Mesendoderm (in vitro differentiated cells): ENCODE data around the gene RPS6KA2.

Experiments used
- DNase-seq: peaks from one replicate; pipeline ENCODE4 v3.0.0; 2013
- H2AK5ac ChIP-seq: 2 replicates; pipeline ENCODE4 v1.6.1; 2013; ENCODE audit warnings: low read length, inconsistent platforms
- H2BK120ac ChIP-seq: 2 replicates; pipeline ENCODE4 v1.6.1; 2013; ENCODE audit warnings: low read depth, mild to moderate bottlenecking, low read length, moderate library complexity, mixed read lengths
- H2BK15ac ChIP-seq: replicated peaks from 2 replicates; pipeline ENCODE4 v1.6.1; 2013; ENCODE audit warnings: low read depth, mild to moderate bottlenecking, moderate library complexity
- H2BK5ac ChIP-seq: 2 replicates; pipeline ENCODE4 v1.6.1; 2013; ENCODE audit warnings: low read length, inconsistent platforms
- H3K18ac ChIP-seq: 2 replicates; pipeline ENCODE4 v1.6.1; 2013; ENCODE audit warnings: mild to moderate bottlenecking, low read length, mixed read lengths
- H3K23ac ChIP-seq: one replicate; pipeline ENCODE4 v1.6.1; 2013; ENCODE audit warnings: low read length
- H3K27ac ChIP-seq: 2 replicates; pipeline ENCODE4 v1.5.1; 2013; ENCODE audit warnings: low read depth, mild to moderate bottlenecking, inconsistent platforms, low read length, moderate library complexity
- H3K27me3 ChIP-seq: 2 replicates; pipeline ENCODE4 v1.6.1; 2013; ENCODE audit warnings: low read length, control low read depth, mild to moderate bottlenecking, inconsistent platforms; ENCODE audit not compliant: insufficient read depth, poor library complexity
- H3K36me3 ChIP-seq: 2 replicates; pipeline ENCODE4 v1.6.1; 2013; ENCODE audit warnings: low read length, inconsistent platforms; ENCODE audit not compliant: control insufficient read depth, insufficient read depth
- H3K4ac ChIP-seq: one replicate; pipeline ENCODE4 v1.6.1; 2013; ENCODE audit warnings: low read depth, mild to moderate bottlenecking, low read length, moderate library complexity
- H3K4me1 ChIP-seq: 2 replicates; pipeline ENCODE4 v1.6.1; 2013; ENCODE audit warnings: low read depth, low read length, inconsistent platforms; ENCODE audit not compliant: control insufficient read depth
- H3K4me2 ChIP-seq: 2 replicates; pipeline ENCODE4 v1.6.1; 2013; ENCODE audit warnings: low read length
- H3K4me3 ChIP-seq: 2 replicates; pipeline ENCODE4 v1.5.1; 2013; ENCODE audit warnings: mild to moderate bottlenecking, low read length
- H3K56ac ChIP-seq: one replicate; pipeline ENCODE4 v1.6.1; 2013; ENCODE audit warnings: low read length
- H3K79me1 ChIP-seq: 2 replicates; pipeline ENCODE4 v1.6.1; 2013; ENCODE audit warnings: low read length, inconsistent platforms
- H3K79me2 ChIP-seq: 2 replicates; pipeline ENCODE4 v1.6.1; 2013; ENCODE audit warnings: mild to moderate bottlenecking, low read length; ENCODE audit not compliant: control insufficient read depth, insufficient read depth
- H3K9ac ChIP-seq: 2 replicates; pipeline ENCODE4 v1.6.1; 2013; ENCODE audit warnings: low read length, inconsistent platforms
- H4K5ac ChIP-seq: one replicate; pipeline ENCODE4 v1.6.1; 2013; ENCODE audit warnings: low read length
- H4K8ac ChIP-seq: one replicate; pipeline ENCODE4 v1.6.1; 2013; ENCODE audit warnings: low read depth, mild to moderate bottlenecking, control low read depth, low read length, moderate library complexity
- WGBS: extraction: QIAGEN DNeasy Blood & Tissue Kit; methylation state at CpG from one replicate; pipeline ENCODE4 v1.1.7; 2013; ENCODE audit warnings: low lambda C conversion rate, missing lambda C conversion rate; ENCODE audit not compliant: insufficient coverage; ENCODE audit errors: extremely low coverage; 5-methylcytosine and 5-hydroxymethylcytosine counted together

The RPS6KA2 gene

DNA sequence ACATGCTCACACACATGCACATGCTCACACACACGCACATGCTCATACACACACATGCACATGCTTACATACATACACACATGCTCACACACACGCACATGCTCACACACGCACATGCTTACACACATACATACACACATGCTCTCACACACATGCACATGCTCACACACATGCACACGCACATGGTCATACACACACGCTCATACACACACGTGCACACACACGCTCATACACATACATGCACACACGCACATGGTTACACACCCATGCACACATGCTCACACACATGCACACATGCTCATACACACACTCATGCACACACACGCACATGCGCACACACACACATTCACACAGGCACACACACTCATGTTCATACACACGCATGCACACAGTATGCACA is 20.8 kb upstream of the RPS6KA2 start:
- H3K23ac ChIP-seq, result no peak overlapping the region
- no peaks in the 10 kb centered on the region for H3K79me2 ChIP-seq
- no peaks in the 10 kb centered on the region for H3K36me3 ChIP-seq
- H3K4ac ChIP-seq, result no peak overlapping the region
- H2AK5ac ChIP-seq, result no peak overlapping the region
- H3K4me3 ChIP-seq, result peak overlapping the region; percentile 18
- no peak overlapping the region for H3K27ac ChIP-seq
- H2BK120ac ChIP-seq, result no peak overlapping the region
- H2BK15ac ChIP-seq, result no peak overlapping the region
- no peak overlapping the region for H3K4me2 ChIP-seq
- no peak overlapping the region for H3K9ac ChIP-seq
- H4K8ac ChIP-seq, result no peak overlapping the region
- no peak overlapping the region for H3K56ac ChIP-seq
- H3K79me1 ChIP-seq, result no peaks in the 10 kb centered on the region
- H4K5ac ChIP-seq, result no peak overlapping the region
- no peaks in the 10 kb centered on the region for H3K27me3 ChIP-seq
- WGBS, result no CpG with 5 or more reads among the region's 11 CpGs
- H2BK5ac ChIP-seq, result no peak overlapping the region
- no peak overlapping the region for H3K18ac ChIP-seq
- no peak for DNase-seq
- H3K4me1 ChIP-seq, result no peaks in the 10 kb centered on the region

- Histone ChIP-seq H4K8ac (no peak overlapping the region), H3K4me1 (no peaks in the 10 kb centered on the region), H3K4ac (no peak overlapping the region), H2AK5ac (no peak overlapping the region), H3K23ac (no peak overlapping the region), H3K4me2 (no peak overlapping the region), H3K27ac (no peak overlapping the region), H3K79me2 (no peaks in the 10 kb centered on the region), H2BK120ac (no peak overlapping the region), H3K56ac (no peak overlapping the region), H4K5ac (no peak overlapping the region), H3K36me3 (no peaks in the 10 kb centered on the region), H3K79me1 (no peaks in the 10 kb centered on the region), H3K9ac (no peak overlapping the region), H2BK15ac (no peak overlapping the region), H2BK5ac (no peak overlapping the region), H3K18ac (no peak overlapping the region), H3K4me3 (no peak overlapping the region), H3K27me3 (no peaks in the 10 kb centered on the region)
- WGBS, result no CpG with 5 or more reads among the region's 9 CpGs
- no peak for DNase-seq
Observed at GRCh38 chr6:166646716-166647115, 19.7 kb upstream of the RPS6KA2 start.

- no peak overlapping the region for H4K5ac ChIP-seq
- H3K27me3 ChIP-seq, result no peaks in the 10 kb centered on the region
- no peak overlapping the region for H2BK5ac ChIP-seq
- H3K4me1 ChIP-seq, result no peaks in the 10 kb centered on the region
- no peak overlapping the region for H3K4me2 ChIP-seq
- no peak overlapping the region for H3K18ac ChIP-seq
- H4K8ac ChIP-seq, result no peak overlapping the region
- no peak overlapping the region for H3K23ac ChIP-seq
- no peak overlapping the region for H3K4me3 ChIP-seq
- no peak overlapping the region for H3K4ac ChIP-seq
- no peak overlapping the region for H2AK5ac ChIP-seq
- H3K79me2 ChIP-seq, result no peaks in the 10 kb centered on the region
- no peak overlapping the region for H2BK120ac ChIP-seq
- H3K9ac ChIP-seq, result no peak overlapping the region
- no peak overlapping the region for H3K56ac ChIP-seq
- H2BK15ac ChIP-seq, result no peak overlapping the region
- H3K27ac ChIP-seq, result no peak overlapping the region
- no peaks in the 10 kb centered on the region for H3K79me1 ChIP-seq
- no peak for DNase-seq
- no CpG with 5 or more reads among the region's 8 CpGs for WGBS
- no peaks in the 10 kb centered on the region for H3K36me3 ChIP-seq
Observed at GRCh38 chr6:166645896-166646295, 18.8 kb upstream of the RPS6KA2 start.

DNA sequence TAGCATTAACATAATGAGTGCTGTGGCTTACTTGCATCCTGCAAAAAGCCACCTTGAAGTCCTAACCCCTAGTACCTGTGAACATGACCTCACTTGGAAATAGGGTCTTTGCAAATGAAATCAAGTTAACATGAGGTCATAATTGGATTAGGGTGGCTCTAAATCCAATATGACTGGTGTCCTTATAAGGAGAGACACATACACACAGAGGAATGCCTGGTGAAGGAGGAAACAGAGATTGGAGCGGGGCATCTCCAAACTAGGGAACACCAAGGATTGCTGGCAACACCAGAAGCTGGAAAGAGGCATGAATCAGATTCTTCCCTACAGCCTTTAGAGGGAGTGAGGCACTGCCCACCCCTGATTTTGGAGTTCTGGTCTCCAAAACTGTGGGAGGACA is 17.6 kb upstream of the RPS6KA2 start:
- DNase-seq, result peak; percentile 36
- Histone ChIP-seq H2BK15ac (no peak overlapping the region), H2AK5ac (no peak overlapping the region), H4K8ac (no peak overlapping the region), H3K18ac (no peak overlapping the region), H3K4me2 (no peak overlapping the region), H3K4ac (no peak overlapping the region), H3K36me3 (no peaks in the 10 kb centered on the region), H3K56ac (no peak overlapping the region), H3K79me2 (no peaks in the 10 kb centered on the region), H3K23ac (no peak overlapping the region), H3K4me1 (peaks cover 2% of the 10 kb centered on the region), H3K27ac (no peak overlapping the region), H2BK5ac (no peak overlapping the region), H3K27me3 (no peaks in the 10 kb centered on the region), H2BK120ac (no peak overlapping the region), H3K79me1 (no peaks in the 10 kb centered on the region), H4K5ac (no peak overlapping the region), H3K9ac (no peak overlapping the region), H3K4me3 (no peak overlapping the region)
- no CpG with 5 or more reads among the region's 1 CpG for WGBS

GRCh38 chr6:166643891-166644590 is 17.0 kb upstream of the RPS6KA2 start:
- no peak for DNase-seq
- H2BK15ac ChIP-seq, result no peak overlapping the region

GRCh38 chr6:166642646-166643045 is 15.6 kb upstream of the RPS6KA2 start:
- no CpG with 5 or more reads among the region's 3 CpGs for WGBS

More at GRCh38 chr6:166643891-166644590, 17.0 kb upstream of the RPS6KA2 start:
- no peak overlapping the region for H3K4ac ChIP-seq
- H2BK5ac ChIP-seq, result no peak overlapping the region
- H3K79me1 ChIP-seq, result no peaks in the 10 kb centered on the region
- H4K8ac ChIP-seq, result no peak overlapping the region
- H3K23ac ChIP-seq, result no peak overlapping the region
- no peak overlapping the region for H2BK120ac ChIP-seq
- H2AK5ac ChIP-seq, result no peak overlapping the region
- no peak overlapping the region for H3K4me3 ChIP-seq
- no peak overlapping the region for H3K18ac ChIP-seq
- H3K27me3 ChIP-seq, result no peaks in the 10 kb centered on the region
- no CpG with 5 or more reads among the region's 7 CpGs for WGBS
- no peak overlapping the region for H3K27ac ChIP-seq
- H3K36me3 ChIP-seq, result no peaks in the 10 kb centered on the region
- H3K56ac ChIP-seq, result no peak overlapping the region
- H3K9ac ChIP-seq, result no peak overlapping the region
- no peaks in the 10 kb centered on the region for H3K79me2 ChIP-seq
- H3K4me2 ChIP-seq, result no peak overlapping the region
- H3K4me1 ChIP-seq, result peaks cover 2% of the 10 kb centered on the region
- no peak overlapping the region for H4K5ac ChIP-seq

More at GRCh38 chr6:166642646-166643045, 15.6 kb upstream of the RPS6KA2 start:
- Histone ChIP-seq H3K23ac (no peak overlapping the region), H2BK5ac (no peak overlapping the region), H3K79me1 (no peaks in the 10 kb centered on the region), H4K8ac (no peak overlapping the region), H3K18ac (no peak overlapping the region), H2AK5ac (no peak overlapping the region), H3K4me1 (peaks cover 2% of the 10 kb centered on the region), H3K79me2 (no peaks in the 10 kb centered on the region), H3K4me2 (no peak overlapping the region), H3K9ac (no peak overlapping the region), H3K56ac (no peak overlapping the region), H3K4me3 (no peak overlapping the region), H2BK15ac (no peak overlapping the region), H3K27me3 (no peaks in the 10 kb centered on the region), H4K5ac (no peak overlapping the region), H3K36me3 (no peaks in the 10 kb centered on the region), H2BK120ac (no peak overlapping the region), H3K27ac (no peak overlapping the region), H3K4ac (no peak overlapping the region)
- DNase-seq, result no peak
